ENCODE data around the gene PLXNA4.

The PLXNA4 gene

GRCh38 chr7:132221356-132221755, 354.9 kb downstream of the PLXNA4 start:
- DNase-seq (ENCODE audit: insufficient read length, low spot score) (no peak), FAIRE-seq (no peak)
- no peak for TF ChIP-seq POLR2A (IDR thresholded peaks at IDR 0.05; ENCODE audit: low read depth, low read length)

GRCh38 chr7:132220060-132220459, 356.2 kb downstream of the PLXNA4 start:
- no peak for TF ChIP-seq POLR2A (IDR thresholded peaks at IDR 0.05; ENCODE audit: low read depth, low read length)
- FAIRE-seq (no peak), DNase-seq (ENCODE audit: insufficient read length, low spot score) (no peak)

DNA sequence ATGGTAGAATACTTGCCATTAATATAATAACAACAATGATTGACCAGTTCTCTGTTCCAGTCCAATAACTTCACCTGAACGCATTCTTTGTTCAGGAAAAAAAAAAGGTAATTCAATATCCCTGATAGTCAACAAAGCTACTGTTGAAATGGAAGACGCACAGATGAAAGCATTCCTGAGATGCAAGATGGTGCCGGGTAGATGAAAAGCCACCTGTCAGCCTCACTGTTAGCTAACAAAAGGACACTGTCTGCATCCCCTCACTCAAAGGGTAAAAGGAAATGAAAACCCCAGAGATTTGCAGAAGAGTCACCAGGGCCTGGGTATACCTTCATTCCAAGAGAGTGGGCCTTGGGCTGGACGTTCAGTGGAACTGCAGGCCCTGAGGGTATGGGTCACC, 357.4 kb downstream of the PLXNA4 start:
- TF ChIP-seq POLR2A (IDR thresholded peaks at IDR 0.05; ENCODE audit: low read depth, low read length), result no peak
- no peak for FAIRE-seq

DNA sequence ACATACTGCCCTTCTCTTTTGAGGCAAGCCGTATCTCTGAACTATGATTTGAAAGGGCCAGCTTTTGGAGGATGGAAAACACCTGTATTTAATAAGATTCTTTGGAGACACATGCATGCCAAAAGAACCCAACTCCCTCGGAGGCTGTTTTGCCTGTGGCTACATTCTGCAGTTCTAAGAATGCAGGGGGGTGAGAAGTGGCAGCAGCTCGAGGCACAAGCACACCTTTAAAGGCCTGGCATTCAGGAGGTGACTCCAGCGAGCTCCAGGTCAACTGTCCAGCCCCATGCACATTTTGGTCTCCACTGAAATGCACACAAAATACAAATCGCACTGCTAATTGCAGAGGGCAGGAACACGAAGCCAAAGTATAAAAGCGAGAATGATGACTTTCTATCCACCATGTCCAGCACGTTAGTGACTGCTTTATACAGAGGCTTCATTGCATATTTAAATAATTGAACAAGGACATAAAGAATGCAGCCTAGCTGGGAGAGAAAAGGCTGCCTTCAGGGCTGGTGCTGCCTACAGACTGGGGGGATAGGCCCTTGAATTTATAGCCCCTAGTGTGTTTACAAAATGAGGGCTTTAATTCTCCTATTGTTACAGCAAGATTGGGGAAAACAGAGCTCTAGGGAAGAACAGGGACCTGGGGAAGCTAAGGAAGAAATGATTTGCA, 359.3 kb downstream of the PLXNA4 start:
- FAIRE-seq, result no peak
- TF ChIP-seq POLR2A (IDR thresholded peaks at IDR 0.05; ENCODE audit: low read depth, low read length), result no peak
- DNase-seq (ENCODE audit: insufficient read length, low spot score), result no peak

More for the DNA sequence above, 357.4 kb downstream of the PLXNA4 start:
- DNase-seq (ENCODE audit: insufficient read length, low spot score), result no peak

- DNase-seq (ENCODE audit: insufficient read length, low spot score), result no peak
- FAIRE-seq, result no peak
- TF ChIP-seq POLR2A (IDR thresholded peaks at IDR 0.05; ENCODE audit: low read depth, low read length), result no peak
Measured at GRCh38 chr7:132214452-132214851, 361.8 kb downstream of the PLXNA4 start.

- FAIRE-seq (no peak), DNase-seq (ENCODE audit: insufficient read length, low spot score) (no peak)
- TF ChIP-seq POLR2A (IDR thresholded peaks at IDR 0.05; ENCODE audit: low read depth, low read length), result no peak
Measured at GRCh38 chr7:132213583-132213982, 362.7 kb downstream of the PLXNA4 start.

GRCh38 chr7:132211971-132212370, 364.3 kb downstream of the PLXNA4 start:
- no peak for DNase-seq (ENCODE audit: insufficient read length, low spot score)
- no peak for TF ChIP-seq POLR2A (IDR thresholded peaks at IDR 0.05; ENCODE audit: low read depth, low read length)
- no peak for FAIRE-seq

- no peak for TF ChIP-seq POLR2A (IDR thresholded peaks at IDR 0.05; ENCODE audit: low read depth, low read length)
- FAIRE-seq (no peak), DNase-seq (ENCODE audit: insufficient read length, low spot score) (no peak)
Measured at GRCh38 chr7:132210821-132211220, 365.4 kb downstream of the PLXNA4 start.

GRCh38 chr7:132207782-132208181, 368.5 kb downstream of the PLXNA4 start:
- FAIRE-seq (no peak), DNase-seq (ENCODE audit: insufficient read length, low spot score) (no peak)
- no peak for TF ChIP-seq POLR2A (IDR thresholded peaks at IDR 0.05; ENCODE audit: low read depth, low read length)

DNA sequence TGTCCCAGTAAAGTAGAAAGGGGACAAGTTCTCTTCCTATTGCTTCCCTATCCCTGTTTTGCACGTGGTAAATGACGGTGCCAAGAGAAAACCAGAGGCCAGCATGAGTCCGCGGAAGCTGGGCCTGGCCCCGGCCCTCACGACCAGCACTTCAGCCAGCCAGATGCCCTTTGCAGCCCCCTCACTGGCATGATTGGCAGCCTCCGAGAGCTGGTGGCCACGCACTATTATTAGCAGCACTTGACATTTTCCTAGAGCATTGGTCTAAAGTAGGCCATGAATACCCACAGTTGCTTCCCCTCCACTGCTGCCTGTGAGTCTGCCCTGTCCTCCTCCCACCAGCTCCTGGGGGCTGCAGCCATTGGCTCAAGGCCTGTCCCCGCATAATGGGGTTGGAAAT, 369.1 kb downstream of the PLXNA4 start:
- DNase-seq (ENCODE audit: insufficient read length, low spot score) (no peak), FAIRE-seq (no peak)
- TF ChIP-seq POLR2A (IDR thresholded peaks at IDR 0.05; ENCODE audit: low read depth, low read length), result no peak

GRCh38 chr7:132206594-132206993, 369.7 kb downstream of the PLXNA4 start:
- TF ChIP-seq POLR2A (IDR thresholded peaks at IDR 0.05; ENCODE audit: low read depth, low read length), result no peak
- FAIRE-seq, result no peak

DNA sequence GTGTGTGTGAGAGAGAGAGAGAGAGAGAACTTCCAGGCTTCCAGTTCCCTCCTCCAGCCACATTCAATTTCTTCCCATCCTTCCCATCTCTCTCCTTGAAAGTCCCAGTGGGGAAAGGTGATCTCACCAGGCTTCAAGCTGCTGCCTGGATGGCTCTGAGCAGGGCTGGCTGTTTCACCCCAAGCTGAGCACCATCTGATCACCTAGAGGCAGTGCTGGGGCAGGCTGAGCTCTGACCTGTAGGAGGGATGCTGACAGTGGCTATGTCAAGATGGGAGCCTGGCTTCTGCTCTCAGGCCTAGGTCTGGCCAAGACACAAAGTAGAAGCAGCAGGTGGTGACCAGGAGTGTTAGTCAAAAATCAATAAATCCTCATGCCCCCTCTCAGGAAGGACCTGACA, 370.8 kb downstream of the PLXNA4 start:
- no peak for TF ChIP-seq POLR2A (IDR thresholded peaks at IDR 0.05; ENCODE audit: low read depth, low read length)
- DNase-seq (ENCODE audit: insufficient read length, low spot score) (no peak), FAIRE-seq (no peak)

More at GRCh38 chr7:132206594-132206993, 369.7 kb downstream of the PLXNA4 start:
- DNase-seq (ENCODE audit: insufficient read length, low spot score), result no peak

GRCh38 chr7:132203021-132203420, 373.2 kb downstream of the PLXNA4 start:
- FAIRE-seq, result no peak
- DNase-seq (ENCODE audit: insufficient read length, low spot score), result no peak
- TF ChIP-seq POLR2A (IDR thresholded peaks at IDR 0.05; ENCODE audit: low read depth, low read length), result no peak

DNA sequence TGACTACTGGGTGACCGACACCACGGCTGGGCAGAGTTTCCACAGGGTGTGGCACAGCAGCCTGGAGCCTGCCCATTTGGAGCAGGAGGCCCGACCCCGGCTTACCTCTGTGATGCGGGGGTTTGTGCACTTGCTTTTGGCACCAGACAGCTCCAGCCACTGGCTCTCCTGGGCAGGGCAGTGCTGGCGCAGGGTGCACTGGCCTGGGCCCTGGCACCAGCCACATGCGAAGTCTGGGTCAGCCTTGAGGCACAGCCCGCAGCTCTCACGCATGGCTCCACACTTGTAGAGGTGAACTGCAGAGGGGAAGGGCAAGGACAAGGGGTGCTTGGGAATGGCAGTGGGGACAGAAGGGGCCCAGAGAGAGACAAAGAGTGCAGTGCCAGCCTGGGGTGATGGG, 373.7 kb downstream of the PLXNA4 start:
- TF ChIP-seq POLR2A (IDR thresholded peaks at IDR 0.05; ENCODE audit: low read depth, low read length), result no peak
- DNase-seq (ENCODE audit: insufficient read length, low spot score) (no peak), FAIRE-seq (no peak)

GRCh38 chr7:132200141-132200540, 376.1 kb downstream of the PLXNA4 start:
- no peak for TF ChIP-seq POLR2A (IDR thresholded peaks at IDR 0.05; ENCODE audit: low read depth, low read length)
- no peak for FAIRE-seq
- no peak for DNase-seq (ENCODE audit: insufficient read length, low spot score)

GRCh38 chr7:132199626-132200025, 376.6 kb downstream of the PLXNA4 start:
- DNase-seq (ENCODE audit: insufficient read length, low spot score), result no peak
- no peak for FAIRE-seq
- TF ChIP-seq POLR2A (IDR thresholded peaks at IDR 0.05; ENCODE audit: low read depth, low read length), result no peak

All from H54 (cell line).